ENCODE data around the gene SDR39U1. TPM values are rescaled to one million over a fixed set of nuclear protein-coding genes. Genes with fewer than 3 reads are reported as not detected.

SDR39U1 gene
- total RNA-seq, 5 donors from 2014 or later (not counting 1 experiment from before 2014, with no cell fraction given): 79.6 to 154 (median 109) TPM

- ChIA-PET CTCF (interaction anchor here (0.7 to 1.5 kb wide), 4 partner anchors 13 to 78 kb away, joined by 3 to 4 read pairs (median 3); no protein-coding TSS in a partner anchor), POLR2A (no interaction called here)
- ATAC-seq (replicated peaks in 1 of 4) (peak; percentile 47 to 67 (median 62)), DNase-seq (peak in 11 of 35 experiments; percentile 16 to 59 (median 29))
- Mint-ChIP-seq H3K4me3 (no peak overlapping the region), H3K27ac (no peak overlapping the region), H3K4me1 (no peaks in the 10 kb centered on the region), H3K9me3 (no peaks in the 10 kb centered on the region), H3K27me3 (peaks cover 0 to 2% of the 10 kb centered on the region in 2 donors), H3K36me3 (no peaks in the 10 kb centered on the region)
- H3K4me1 ChIP-seq (ENCODE audit: control insufficient read depth in 1 of 2, extremely low read depth in 1 of 2, insufficient read depth in 2 of 2, low read length in 2 of 2): no peaks in the 10 kb centered on the region
- H3K36me3 ChIP-seq (ENCODE audit: control insufficient read depth in 2 of 2, extremely low read depth in 1 of 2, insufficient read depth in 1 of 2, low read length in 1 of 2): no peaks in the 10 kb centered on the region
- H3K27me3 ChIP-seq (replicated peaks in 1 of 2; ENCODE audit: control insufficient read depth in 2 of 2, extremely low read depth in 1 of 2, insufficient read depth in 2 of 2, low read length in 1 of 2): peaks cover 0 to 50% of the 10 kb centered on the region in 2 experiments
- no peaks in the 10 kb centered on the region for H3K9me3 ChIP-seq
- no peak overlapping the region for H3K4me3 ChIP-seq (ENCODE audit: control insufficient read depth in 1 of 2, extremely low read depth in 1 of 2, low read length in 1 of 2)
- 66% methylated on average over 12 of the region's 16 CpGs for WGBS (ENCODE audit: insufficient coverage)
- H3K27ac ChIP-seq (ENCODE audit: low read length): no peak overlapping the region
Observed at GRCh38 chr14:24411443-24412389, 30.9 kb downstream of the SDR39U1 start.

- WGBS (ENCODE audit: insufficient coverage): 55% methylated on average over 6 of the region's 10 CpGs
- POLR2A ChIA-PET: interaction anchor here in 1 of 2 donors (0.6 kb wide), 1 partner anchor 41 kb away, joined by 3 read pairs; no protein-coding TSS in a partner anchor
Observed at GRCh38 chr14:24409956-24410355, 32.6 kb downstream of the SDR39U1 start.

DNA sequence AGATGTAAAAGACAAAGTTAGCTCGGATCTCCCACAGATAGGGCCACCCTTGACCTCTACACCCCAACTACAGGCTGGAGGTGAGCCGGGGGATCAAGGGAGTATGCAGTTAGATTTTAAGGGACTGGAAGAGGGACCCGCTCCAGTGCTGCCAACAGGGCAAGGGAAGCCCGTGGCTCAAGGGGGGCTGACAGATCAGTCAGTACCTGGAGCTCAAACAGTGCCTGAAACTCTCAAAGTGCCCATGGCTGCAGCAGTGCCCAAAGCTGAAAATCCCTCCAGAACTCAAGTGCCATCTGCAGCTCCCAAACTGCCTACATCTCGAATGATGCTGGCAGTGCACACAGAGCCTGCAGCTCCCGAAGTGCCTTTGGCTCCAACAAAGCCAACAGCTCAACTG, 33.4 kb downstream of the SDR39U1 start:
- Mint-ChIP-seq H3K36me3 (no peaks in the 10 kb centered on the region), H3K4me3 (no peak overlapping the region), H3K27me3 (peaks cover 3 to 15% of the 10 kb centered on the region in 2 donors), H3K27ac (no peak overlapping the region), H3K9me3 (no peaks in the 10 kb centered on the region), H3K4me1 (no peaks in the 10 kb centered on the region)
- DNase-seq (no peak), ATAC-seq (replicated peaks in 1 of 4) (no peak)
- no peaks in the 10 kb centered on the region for H3K36me3 ChIP-seq (ENCODE audit: control insufficient read depth in 2 of 2, extremely low read depth in 1 of 2, insufficient read depth in 1 of 2, low read length in 1 of 2)
- POLR2A ChIA-PET: interaction anchor here in 1 of 2 donors (0.6 kb wide), 1 partner anchor 42 kb away, joined by 3 read pairs; no protein-coding TSS in a partner anchor
- peaks cover 0 to 46% of the 10 kb centered on the region in 2 experiments for H3K27me3 ChIP-seq (replicated peaks in 1 of 2; ENCODE audit: control insufficient read depth in 2 of 2, extremely low read depth in 1 of 2, insufficient read depth in 2 of 2, low read length in 1 of 2)
- CTCF ChIA-PET: interaction anchor here (0.6 to 1.2 kb wide), 3 partner anchors 22 to 180 kb away, joined by 3 read pairs; no protein-coding TSS in a partner anchor
- no peaks in the 10 kb centered on the region for H3K9me3 ChIP-seq
- H3K4me3 ChIP-seq (ENCODE audit: control insufficient read depth in 1 of 2, extremely low read depth in 1 of 2, low read length in 1 of 2): no peak overlapping the region
- H3K27ac ChIP-seq (ENCODE audit: low read length): no peak overlapping the region
- WGBS (ENCODE audit: insufficient coverage): 80% methylated on average over 5 of the region's 6 CpGs
- H3K4me1 ChIP-seq (ENCODE audit: control insufficient read depth in 1 of 2, extremely low read depth in 1 of 2, insufficient read depth in 2 of 2, low read length in 2 of 2): no peaks in the 10 kb centered on the region

More at GRCh38 chr14:24409956-24410355, 32.6 kb downstream of the SDR39U1 start:
- Mint-ChIP-seq H3K27ac (no peak overlapping the region), H3K9me3 (no peaks in the 10 kb centered on the region), H3K36me3 (no peaks in the 10 kb centered on the region), H3K4me3 (no peak overlapping the region), H3K4me1 (no peaks in the 10 kb centered on the region), H3K27me3 (peaks cover 3 to 12% of the 10 kb centered on the region in 2 donors)
- DNase-seq (no peak), ATAC-seq (replicated peaks in 1 of 4) (no peak)
- Histone ChIP-seq H3K4me1 (ENCODE audit: control insufficient read depth in 1 of 2, extremely low read depth in 1 of 2, insufficient read depth in 2 of 2, low read length in 2 of 2) (no peaks in the 10 kb centered on the region), H3K4me3 (ENCODE audit: control insufficient read depth in 1 of 2, extremely low read depth in 1 of 2, low read length in 1 of 2) (no peak overlapping the region), H3K9me3 (no peaks in the 10 kb centered on the region), H3K36me3 (ENCODE audit: control insufficient read depth in 2 of 2, extremely low read depth in 1 of 2, insufficient read depth in 1 of 2, low read length in 1 of 2) (no peaks in the 10 kb centered on the region), H3K27me3 (replicated peaks in 1 of 2; ENCODE audit: control insufficient read depth in 2 of 2, extremely low read depth in 1 of 2, insufficient read depth in 2 of 2, low read length in 1 of 2) (peaks cover 0 to 42% of the 10 kb centered on the region in 2 experiments), H3K27ac (ENCODE audit: low read length) (no peak overlapping the region)
- CTCF ChIA-PET: interaction anchor here (0.6 to 1.5 kb wide), 3 partner anchors 27 to 181 kb away, joined by 3 read pairs; no protein-coding TSS in a partner anchor

DNA sequence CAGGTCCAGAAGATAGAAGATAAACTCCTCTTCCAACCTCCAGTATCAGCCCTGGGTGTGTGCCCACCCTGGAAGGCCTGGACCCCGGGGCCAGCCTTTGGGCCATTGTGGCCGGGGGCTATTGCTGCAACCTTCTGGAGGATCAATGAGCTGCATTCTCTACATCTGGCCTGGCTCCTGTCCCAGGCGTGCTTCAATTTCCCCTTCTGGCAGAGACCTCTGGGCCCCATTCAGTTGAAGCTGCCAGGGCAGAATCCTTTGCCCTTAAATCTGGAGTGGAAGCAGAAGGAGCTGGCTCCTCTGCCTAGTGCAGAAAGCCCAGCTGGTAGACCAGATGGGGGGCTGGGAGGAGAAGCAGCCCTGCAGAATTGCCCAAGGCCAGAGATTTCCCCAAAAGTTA, 33.8 kb downstream of the SDR39U1 start:
- H3K27ac Mint-ChIP-seq: no peak overlapping the region
- no peak for ATAC-seq (replicated peaks in 1 of 4)
- no peaks in the 10 kb centered on the region for H3K4me1 Mint-ChIP-seq
- H3K36me3 Mint-ChIP-seq: no peaks in the 10 kb centered on the region
- peaks cover 0 to 46% of the 10 kb centered on the region in 2 experiments for H3K27me3 ChIP-seq (replicated peaks in 1 of 2; ENCODE audit: control insufficient read depth in 2 of 2, extremely low read depth in 1 of 2, insufficient read depth in 2 of 2, low read length in 1 of 2)
- H3K36me3 ChIP-seq (ENCODE audit: control insufficient read depth in 2 of 2, extremely low read depth in 1 of 2, insufficient read depth in 1 of 2, low read length in 1 of 2): no peaks in the 10 kb centered on the region
- no peak overlapping the region for H3K4me3 ChIP-seq (ENCODE audit: control insufficient read depth in 1 of 2, extremely low read depth in 1 of 2, low read length in 1 of 2)
- no peak overlapping the region for H3K4me3 Mint-ChIP-seq
- peaks cover 3 to 19% of the 10 kb centered on the region in 2 donors for H3K27me3 Mint-ChIP-seq
- no peaks in the 10 kb centered on the region for H3K4me1 ChIP-seq (ENCODE audit: control insufficient read depth in 1 of 2, extremely low read depth in 1 of 2, insufficient read depth in 2 of 2, low read length in 2 of 2)
- ChIA-PET POLR2A (no interaction called here), CTCF (interaction anchor here in 1 of 2 donors (1.2 kb wide), 1 partner anchor 23 kb away, joined by 3 read pairs; no protein-coding TSS in a partner anchor)
- DNase-seq: no peak
- no peaks in the 10 kb centered on the region for H3K9me3 Mint-ChIP-seq
- WGBS (ENCODE audit: insufficient coverage): 69% methylated on average over 2 of the region's 3 CpGs
- no peaks in the 10 kb centered on the region for H3K9me3 ChIP-seq
- no peak overlapping the region for H3K27ac ChIP-seq (ENCODE audit: low read length)

- Mint-ChIP-seq H3K27ac (no peak overlapping the region), H3K9me3 (no peaks in the 10 kb centered on the region), H3K27me3 (peaks cover 9 to 25% of the 10 kb centered on the region in 2 donors), H3K4me1 (no peaks in the 10 kb centered on the region), H3K4me3 (no peak overlapping the region), H3K36me3 (no peaks in the 10 kb centered on the region)
- WGBS (ENCODE audit: insufficient coverage): 85% methylated on average over 18 of the region's 18 CpGs
- Histone ChIP-seq H3K27me3 (replicated peaks in 1 of 2; ENCODE audit: control insufficient read depth in 2 of 2, extremely low read depth in 1 of 2, insufficient read depth in 2 of 2, low read length in 1 of 2) (peaks cover 0 to 46% of the 10 kb centered on the region in 2 experiments), H3K9me3 (no peaks in the 10 kb centered on the region), H3K4me1 (ENCODE audit: control insufficient read depth in 1 of 2, extremely low read depth in 1 of 2, insufficient read depth in 2 of 2, low read length in 2 of 2) (no peaks in the 10 kb centered on the region), H3K4me3 (ENCODE audit: control insufficient read depth in 1 of 2, extremely low read depth in 1 of 2, low read length in 1 of 2) (no peak overlapping the region), H3K36me3 (ENCODE audit: control insufficient read depth in 2 of 2, extremely low read depth in 1 of 2, insufficient read depth in 1 of 2, low read length in 1 of 2) (no peaks in the 10 kb centered on the region), H3K27ac (ENCODE audit: low read length) (no peak overlapping the region)
- ATAC-seq (replicated peaks in 1 of 4) (no peak), DNase-seq (no peak)
- ChIA-PET CTCF (no interaction called here), POLR2A (no interaction called here)
Observed at GRCh38 chr14:24407608-24408325, 34.8 kb downstream of the SDR39U1 start.

DNA sequence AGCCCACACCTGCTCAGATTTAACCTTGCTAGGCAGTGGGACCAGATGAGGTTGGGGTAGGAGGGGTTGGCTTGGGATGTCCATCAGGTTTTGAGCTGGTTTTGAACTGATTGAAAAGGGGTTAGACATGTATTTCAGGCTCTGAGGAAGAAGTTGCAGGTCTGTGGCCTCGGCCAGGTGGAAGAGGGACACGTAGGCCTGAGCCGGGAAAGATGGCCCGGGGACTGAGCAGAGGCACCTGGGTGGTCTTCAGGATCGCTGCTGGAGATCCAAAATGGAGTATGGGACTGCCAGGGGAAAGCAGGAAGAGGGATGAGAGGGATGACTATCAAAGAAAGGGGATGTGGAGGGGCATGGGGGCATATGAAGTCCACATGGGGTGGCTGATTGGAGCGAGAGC, 36.2 kb downstream of the SDR39U1 start:
- Histone ChIP-seq H3K4me3 (ENCODE audit: control insufficient read depth in 1 of 2, extremely low read depth in 1 of 2, low read length in 1 of 2) (no peak overlapping the region), H3K9me3 (no peaks in the 10 kb centered on the region), H3K4me1 (ENCODE audit: control insufficient read depth in 1 of 2, extremely low read depth in 1 of 2, insufficient read depth in 2 of 2, low read length in 2 of 2) (no peaks in the 10 kb centered on the region), H3K27me3 (replicated peaks in 1 of 2; ENCODE audit: control insufficient read depth in 2 of 2, extremely low read depth in 1 of 2, insufficient read depth in 2 of 2, low read length in 1 of 2) (peaks cover 0 to 46% of the 10 kb centered on the region in 2 experiments), H3K27ac (ENCODE audit: low read length) (no peak overlapping the region), H3K36me3 (ENCODE audit: control insufficient read depth in 2 of 2, extremely low read depth in 1 of 2, insufficient read depth in 1 of 2, low read length in 1 of 2) (no peaks in the 10 kb centered on the region)
- H3K9me3 Mint-ChIP-seq: no peaks in the 10 kb centered on the region
- H3K36me3 Mint-ChIP-seq: no peaks in the 10 kb centered on the region
- CTCF ChIA-PET: no interaction called here
- ATAC-seq (replicated peaks in 1 of 4) (no peak), DNase-seq (no peak)
- H3K4me3 Mint-ChIP-seq: no peak overlapping the region
- POLR2A ChIA-PET: interaction anchor here in 1 of 2 donors (0.7 kb wide), 1 partner anchor 19 kb away, joined by 3 read pairs; no protein-coding TSS in a partner anchor
- peaks cover 9 to 28% of the 10 kb centered on the region in 2 donors for H3K27me3 Mint-ChIP-seq
- H3K4me1 Mint-ChIP-seq: no peaks in the 10 kb centered on the region
- 88% methylated on average over 6 of the region's 6 CpGs for WGBS (ENCODE audit: insufficient coverage)
- no peak overlapping the region for H3K27ac Mint-ChIP-seq
